Measurements from ENCODE around the gene PTDSS2. TPM values are rescaled to one million over a fixed set of nuclear protein-coding genes. Genes with fewer than 3 reads are reported as not detected.
A peak's percentile ranks its signal among the peaks of the same experiment; 100 is the strongest.
"Not testable (repeated sequence)": the region's sequence is repeated elsewhere in the genome, so short reads cannot be mapped to it uniquely, and the experiment has no call there.

PTDSS2 gene
- polyA plus RNA-seq, 2 of the 4 experiments (the other 2 are of a cell fraction), result 23.4 to 38.9 TPM

GRCh38 chr11:409008-409599, 41.0 kb upstream of the PTDSS2 start:
- DNase-seq (ENCODE audit: low read depth in 1 of 2, low spot score in 1 of 2), result no peak
- no peak for ATAC-seq
- peak overlapping the region in 1 of 2 experiments; percentile 66; a peak in 3 of 6 replicates for H3K27ac ChIP-seq
- ChIA-PET POLR2A (no interaction called here), CTCF (interaction anchor here (9.0 kb wide), 1 partner anchor 42 kb away, joined by 112 read pairs; the partner anchor contains the start of gene PTDSS2)
- no peak overlapping the region for H3K4me2 ChIP-seq
- no peak overlapping the region for H3K4me3 ChIP-seq
- no peak for FAIRE-seq
- 100% methylated on average over 2 of the region's 7 CpGs for WGBS (ENCODE audit: missing lambda C conversion rate)
- no peak for TF ChIP-seq JUN (IDR thresholded peaks at IDR 0.05)
- TF ChIP-seq HEYL (CRISPR knock-in tag; IDR thresholded peaks at IDR 0.05), result no peak
- TF ChIP-seq JUNB (IDR thresholded peaks at IDR 0.05), result no peak
- TF ChIP-seq FOXS1 (CRISPR knock-in tag; IDR thresholded peaks at IDR 0.05), result no peak
- no peak for TF ChIP-seq FOSB (CRISPR knock-in tag; IDR thresholded peaks at IDR 0.05)
- TF ChIP-seq USF2 (IDR thresholded peaks at IDR 0.05), result no peak
- no peak for TF ChIP-seq HDAC2 (IDR thresholded peaks at IDR 0.05)
- no peak for TF ChIP-seq FOSL2 (IDR thresholded peaks at IDR 0.05)
- no peak for TF ChIP-seq FOSL2 (CRISPR knock-in tag; IDR thresholded peaks at IDR 0.05)
- no peak for TF ChIP-seq NFE2L2 (conservative IDR thresholded peaks at IDR 0.05; ENCODE audit: low read length)
- TF ChIP-seq RFX5 (IDR thresholded peaks at IDR 0.05), result no peak
- no peak for TF ChIP-seq RNF2 (IDR thresholded peaks at IDR 0.05; ENCODE audit: borderline replicate concordance, low read depth)
- H3K9me3 ChIP-seq, result no peaks in the 10 kb centered on the region
- H3K4me1 ChIP-seq, result peaks cover 40% of the 10 kb centered on the region

GRCh38 chr11:409600-410483, 40.2 kb upstream of the PTDSS2 start:
- FAIRE-seq (no peak), ATAC-seq (peak in 1 of 2 experiments; percentile 1; a peak in 1 of 6 replicates), DNase-seq (ENCODE audit: low read depth in 1 of 2, low spot score in 1 of 2) (no peak)
- ChIA-PET CTCF (interaction anchor here (1.1 to 9.0 kb wide), 2 partner anchors 26 to 41 kb away, joined by 3 to 112 read pairs; partner anchors contain the start of gene PTDSS2), POLR2A (interaction anchor here (0.6 kb wide), 1 partner anchor 38 kb away, joined by 3 read pairs; no protein-coding TSS in a partner anchor)
- 43% methylated on average over 16 of the region's 18 CpGs for WGBS (ENCODE audit: missing lambda C conversion rate)
- H3K4me3 ChIP-seq, result no peak overlapping the region
- no peak for TF ChIP-seq SREBF2 (IDR thresholded peaks at IDR 0.05)
- no peak for TF ChIP-seq KDM5A (IDR thresholded peaks at IDR 0.05)
- no peak for TF ChIP-seq JUNB (IDR thresholded peaks at IDR 0.05)
- TF ChIP-seq PBX3 (IDR thresholded peaks at IDR 0.05), result no peak
- H3K9me3 ChIP-seq, result no peaks in the 10 kb centered on the region
- peaks cover 40% of the 10 kb centered on the region for H3K4me1 ChIP-seq
- H3K27ac ChIP-seq, result peak overlapping the region in 1 of 2 experiments; percentile 66; a peak in 3 of 6 replicates
- H3K4me2 ChIP-seq, result peak overlapping the region; percentile 22; the same call in 2 of the 3 replicates

- peaks cover 36% of the 10 kb centered on the region for H3K4me1 ChIP-seq
Observed at GRCh38 chr11:410711-411110, 39.4 kb upstream of the PTDSS2 start.

GRCh38 chr11:411520-411919, 38.6 kb upstream of the PTDSS2 start:
- peaks cover 28% of the 10 kb centered on the region for H3K4me1 ChIP-seq
- ATAC-seq; H3K4me2 ChIP-seq; H3K4me3 ChIP-seq; DNase-seq (ENCODE audit: low read depth in 1 of 2, low spot score in 1 of 2); H3K9me3 ChIP-seq; FAIRE-seq; H3K27ac ChIP-seq: not testable (repeated sequence)
- POLR2A ChIA-PET, result interaction anchor here (0.5 to 0.7 kb wide), 2 partner anchors 36 to 181 kb away, joined by 3 to 10 read pairs; no protein-coding TSS in a partner anchor
- no CpG with 5 or more reads among the region's 11 CpGs for WGBS (ENCODE audit: missing lambda C conversion rate)
- CTCF ChIA-PET, result interaction anchor here (0.9 to 9.0 kb wide), 3 partner anchors 15 to 107 kb away, joined by 3 to 112 read pairs (median 3); partner anchors contain the start of gene PTDSS2

More at GRCh38 chr11:410711-411110, 39.4 kb upstream of the PTDSS2 start:
- FAIRE-seq; ATAC-seq; H3K4me2 ChIP-seq; DNase-seq (ENCODE audit: low read depth in 1 of 2, low spot score in 1 of 2); H3K4me3 ChIP-seq; H3K27ac ChIP-seq; H3K9me3 ChIP-seq: not testable (repeated sequence)
- ChIA-PET CTCF (interaction anchor here (1.1 to 9.0 kb wide), 2 partner anchors 26 to 40 kb away, joined by 3 to 112 read pairs; partner anchors contain the start of gene PTDSS2), POLR2A (interaction anchor here (0.7 kb wide), 1 partner anchor 37 kb away, joined by 10 read pairs; no protein-coding TSS in a partner anchor)
- WGBS (ENCODE audit: missing lambda C conversion rate), result no CpG with 5 or more reads among the region's 13 CpGs
